ENCODE results near the gene PLIN3.
"Not testable (repeated sequence)": the region's sequence is repeated elsewhere in the genome, so short reads cannot be mapped to it uniquely, and the experiment has no call there.

The PLIN3 gene

GRCh38 chr19:4844348-4845179, 22.9 kb downstream of the PLIN3 start:
- no peak for DNase-seq

- DNase-seq = no peak
Observed at GRCh38 chr19:4843647-4843965, 23.9 kb downstream of the PLIN3 start.

- no peak for DNase-seq
Observed at GRCh38 chr19:4839192-4839591, 28.3 kb downstream of the PLIN3 start.

- no peak for DNase-seq
Observed at GRCh38 chr19:4832776-4833175, 34.7 kb downstream of the PLIN3 start.

- not testable (repeated sequence) for DNase-seq
Observed at GRCh38 chr19:4831979-4832340, 35.5 kb downstream of the PLIN3 start.

GRCh38 chr19:4831304-4831978, 36.0 kb downstream of the PLIN3 start, which contains the start of gene TICAM1:
TSS of gene TICAM1 (minus strand) at chr19:4831712. CDS start at chr19:4818377, 13,335 bp downstream.
- no peak for DNase-seq

- no peak for DNase-seq
Observed at GRCh38 chr19:4830768-4831265, 36.6 kb downstream of the PLIN3 start.

GRCh38 chr19:4830332-4830731, 37.1 kb downstream of the PLIN3 start:
- no peak for DNase-seq

- DNase-seq = peak; percentile 31
Observed at GRCh38 chr19:4829001-4829712, 38.3 kb downstream of the PLIN3 start.

GRCh38 chr19:4823577-4823976, 43.9 kb downstream of the PLIN3 start:
- no peak for DNase-seq

- DNase-seq = not testable (repeated sequence)
Observed at GRCh38 chr19:4822354-4822753, 45.1 kb downstream of the PLIN3 start.

- DNase-seq = no peak
Observed at GRCh38 chr19:4821265-4821664, 46.2 kb downstream of the PLIN3 start.

GRCh38 chr19:4817467-4818277, 49.8 kb downstream of the PLIN3 start:
- no peak for DNase-seq

GRCh38 chr19:4816950-4817278, 50.6 kb downstream of the PLIN3 start:
- no peak for DNase-seq

- no peak for DNase-seq
Observed at GRCh38 chr19:4816202-4816949, 51.1 kb downstream of the PLIN3 start.

- DNase-seq = peak; percentile 86
Observed at GRCh38 chr19:4815426-4816201, 51.9 kb downstream of the PLIN3 start.

- DNase-seq = no peak
Observed at GRCh38 chr19:4814625-4815425, 52.6 kb downstream of the PLIN3 start.

GRCh38 chr19:4811328-4812131, 55.9 kb downstream of the PLIN3 start:
- peak; percentile 18 for DNase-seq

GRCh38 chr19:4807188-4807587, 60.3 kb downstream of the PLIN3 start:
- DNase-seq = peak; percentile 36

GRCh38 chr19:4806384-4806783, 61.1 kb downstream of the PLIN3 start:
- no peak for DNase-seq
